H1 (cell line): ENCODE measurements around the gene METAP1D. TPM values are rescaled to one million over a fixed set of nuclear protein-coding genes. Genes with fewer than 3 reads are reported as not detected.

Experiments used
- CTCF ChIA-PET: fragments of 300-600 bp; sonication (Branson Sonifier 250); formaldehyde crosslinking; loops from one replicate; lab custom pipeline; 2021; ENCODE audit not compliant: partially characterized antibody; lab: Charles Lee
- POLR2A ChIA-PET: fragments of 300-600 bp; sonication (Branson Sonifier 250); formaldehyde crosslinking; loops from one replicate; lab custom pipeline; 2021; ENCODE audit warnings: inconsistent platforms; ENCODE audit not compliant: partially characterized antibody; lab: Charles Lee
- DNase-seq, 2 experiments: peaks; one replicate each; pipeline versions ENCODE4 v3.0.0 to v3.0.0-alpha.2; 2010 to 2022; ENCODE audit warnings: low spot score in 2 of 2, low read depth in 1 of 2, mixed read lengths in 1 of 2
- FAIRE-seq: peaks from 2 replicates; lab custom pipeline; 2011; peaks lifted over from hg19 to GRCh38; lab: Jason Lieb, UNC
- H2AFZ ChIP-seq: 2 replicates; pipeline ENCODE4 v1.8.1; 2012; ENCODE audit warnings: low read length, inconsistent platforms
- H2AK5ac ChIP-seq: 2 replicates; pipeline ENCODE4 v1.6.1; 2013; ENCODE audit warnings: low read depth, low read length
- H2BK120ac ChIP-seq: replicated peaks from 2 replicates; pipeline ENCODE3; 2013; ENCODE audit warnings: low read depth, low read length, inconsistent platforms
- H2BK12ac ChIP-seq: 2 replicates; pipeline ENCODE4 v1.6.1; 2013; ENCODE audit warnings: low read depth, low read length
- H2BK15ac ChIP-seq: 2 replicates; pipeline ENCODE4 v1.6.1; 2013; ENCODE audit warnings: low read length
- H2BK20ac ChIP-seq: 2 replicates; pipeline ENCODE4 v1.6.1; 2013; ENCODE audit warnings: low read length
- H2BK5ac ChIP-seq: 2 replicates; pipeline ENCODE4 v1.6.1; 2013; ENCODE audit warnings: low read depth, low read length
- H3K14ac ChIP-seq: 2 replicates; pipeline ENCODE4 v1.6.1; 2013; ENCODE audit warnings: inconsistent platforms; ENCODE audit not compliant: insufficient read length
- H3K18ac ChIP-seq: 2 replicates; pipeline ENCODE4 v1.6.1; 2013; ENCODE audit warnings: low read length; ENCODE audit errors: extremely low read depth
- H3K23ac ChIP-seq: 2 replicates; pipeline ENCODE4 v1.6.1; 2013; ENCODE audit warnings: inconsistent platforms; ENCODE audit not compliant: insufficient read length
- H3K23me2 ChIP-seq: 2 replicates; pipeline ENCODE4 v1.6.1; 2013; ENCODE audit warnings: low read depth, low read length
- H3K27ac ChIP-seq: 2 replicates; pipeline ENCODE4 v1.6.1; 2011; ENCODE audit warnings: low read depth, low read length, inconsistent platforms
- H3K27me3 ChIP-seq, 4 experiments: replicated peaks in 1 of 4; 1 replicate in 1 of 4; 2 replicates in 3 of 4; pipeline versions ENCODE4 v1.6.1 to v1.8.1; 2011 to 2013; ENCODE audit warnings: low read length in 3 of 4, mild to moderate bottlenecking in 3 of 4, inconsistent platforms in 2 of 4, mixed read lengths in 2 of 4, moderate library complexity in 1 of 4; ENCODE audit not compliant: control insufficient read depth in 3 of 4, insufficient read depth in 3 of 4; ENCODE audit errors: extremely low read depth in 1 of 4
- H3K36me3 ChIP-seq, 4 experiments: 2 replicates each; pipeline versions ENCODE4 v1.6.1 to v1.8.1; 2011 to 2013; ENCODE audit warnings: mild to moderate bottlenecking in 4 of 4, low read length in 3 of 4, moderate library complexity in 2 of 4, control low read depth in 1 of 4, inconsistent platforms in 1 of 4; ENCODE audit not compliant: insufficient read depth in 4 of 4, control insufficient read depth in 2 of 4
- H3K4ac ChIP-seq: replicated peaks from 2 replicates; pipeline ENCODE3; 2013; ENCODE audit warnings: low read length, low read depth, mixed read lengths, inconsistent platforms; ENCODE audit not compliant: insufficient read length
- H3K4me1 ChIP-seq, 4 experiments: replicated peaks in 1 of 4; 1 replicate in 1 of 4; 2 replicates in 3 of 4; pipeline versions ENCODE4 v1.6.1 to v1.8.1; 2011 to 2013; ENCODE audit warnings: low read length in 3 of 4, inconsistent platforms in 2 of 4, mixed read lengths in 1 of 4; ENCODE audit not compliant: insufficient read depth in 4 of 4, control insufficient read depth in 3 of 4
- H3K4me2 ChIP-seq, 2 experiments: 2 replicates each; pipeline versions ENCODE4 v1.6.1 to v1.8.1; 2011 to 2013; ENCODE audit warnings: low read depth in 2 of 2, low read length in 2 of 2, control low read depth in 1 of 2, inconsistent platforms in 1 of 2, mild to moderate bottlenecking in 1 of 2; ENCODE audit not compliant: insufficient read depth in 1 of 2
- H3K4me3 ChIP-seq, 4 experiments: fragments of 200-600, 300-600 bp in 1 of 4; sonication (generic), shearing (Covaris generic), sonication (Bioruptor Twin) in 1 of 4; 2 replicates each; pipeline versions ENCODE4 v1.5.1 to v1.8.1; 2011 to 2016; ENCODE audit warnings: low read length in 4 of 4, low read depth in 3 of 4, control low read depth in 2 of 4, inconsistent platforms in 2 of 4, mild to moderate bottlenecking in 2 of 4, mixed read lengths in 1 of 4, moderate library complexity in 1 of 4; ENCODE audit not compliant: insufficient read depth in 2 of 4; ENCODE audit errors: extremely low read depth in 1 of 4
- H3K56ac ChIP-seq: replicated peaks from 2 replicates; pipeline ENCODE3; 2013; ENCODE audit warnings: low read depth, mild to moderate bottlenecking, mixed read lengths, low read length, inconsistent platforms; ENCODE audit not compliant: insufficient read length
- H3K79me1 ChIP-seq: 2 replicates; pipeline ENCODE4 v1.6.1; 2013; ENCODE audit warnings: low read depth, low read length, control low read depth
- H3K79me2 ChIP-seq, 2 experiments: 2 replicates each; pipeline versions ENCODE4 v1.6.1 to v1.8.1; 2012 to 2013; ENCODE audit warnings: low read length in 2 of 2, mild to moderate bottlenecking in 2 of 2, inconsistent platforms in 1 of 2; ENCODE audit not compliant: insufficient read depth in 2 of 2, control insufficient read depth in 1 of 2
- H3K9ac ChIP-seq, 4 experiments: replicated peaks in 1 of 4; 1 replicate in 1 of 4; 2 replicates in 3 of 4; pipeline versions ENCODE4 v1.6.1 to v1.8.1; 2011 to 2013; ENCODE audit warnings: low read depth in 3 of 4, low read length in 3 of 4, control low read depth in 2 of 4, mild to moderate bottlenecking in 2 of 4, moderate library complexity in 2 of 4, inconsistent platforms in 1 of 4; ENCODE audit errors: extremely low read depth in 1 of 4
- H3K9me3 ChIP-seq, 2 experiments: 2 replicates each; pipeline versions ENCODE4 v1.6.1 to v1.8.1; 2012 to 2013; ENCODE audit warnings: mild to moderate bottlenecking in 2 of 2, moderate library complexity in 2 of 2, control low read depth in 1 of 2, inconsistent platforms in 1 of 2, low read depth in 1 of 2, low read length in 1 of 2, mixed read lengths in 1 of 2; ENCODE audit not compliant: insufficient read depth in 2 of 2
- H4K20me1 ChIP-seq, 2 experiments: replicated peaks in 1 of 2; 2 replicates each; pipeline versions ENCODE3 to v1.8.1; 2011 to 2013; ENCODE audit warnings: inconsistent platforms in 2 of 2, low read length in 2 of 2, mild to moderate bottlenecking in 1 of 2; ENCODE audit not compliant: insufficient read depth in 2 of 2, control insufficient read depth in 1 of 2
- H4K5ac ChIP-seq: 2 replicates; pipeline ENCODE4 v1.6.1; 2013; ENCODE audit warnings: low read length, low read depth, mixed read lengths, inconsistent platforms; ENCODE audit not compliant: insufficient read length
- H4K8ac ChIP-seq: 2 replicates; pipeline ENCODE4 v1.8.0; 2013; ENCODE audit warnings: mild to moderate bottlenecking, moderate library complexity, low read length, inconsistent platforms; ENCODE audit not compliant: insufficient read depth; ENCODE audit errors: extremely low read depth
- H4K91ac ChIP-seq: replicated peaks from 2 replicates; pipeline ENCODE3; 2013; ENCODE audit warnings: low read length, mixed read lengths, inconsistent platforms; ENCODE audit not compliant: insufficient read length
- ASH2L ChIP-seq: fragments of 200-600, 300-600 bp; sonication (generic); IDR thresholded peaks from one replicate; pipeline ENCODE4 v1.7.1; 2017; ENCODE audit warnings: low read length
- BACH1 ChIP-seq: IDR thresholded peaks from 2 replicates; pipeline ENCODE4 v1.6.1; 2012; ENCODE audit warnings: low read length, improper control_type of control experiment
- BCL11A ChIP-seq, 2 experiments: IDR thresholded peaks; one replicate each; pipeline ENCODE4 v1.6.1; 2011; ENCODE audit warnings: low read depth in 2 of 2, low read length in 2 of 2, mild to moderate bottlenecking in 2 of 2
- CBX8 ChIP-seq: fragments of 300-800, 300-1000 bp; sonication (generic); IDR thresholded peaks from 2 replicates; pipeline ENCODE4 v1.7.1; 2016; ENCODE audit warnings: low read depth, low read length, borderline replicate concordance
- CTBP2 ChIP-seq: IDR thresholded peaks from 2 replicates; pipeline ENCODE4 v1.7.0; 2011; ENCODE audit warnings: borderline replicate concordance, mild to moderate bottlenecking, moderate library complexity, mixed read lengths, low read length; ENCODE audit not compliant: insufficient read depth, insufficient read length
- GABPA ChIP-seq: IDR thresholded peaks from 2 replicates; pipeline ENCODE4 v1.6.1; 2011; ENCODE audit warnings: mild to moderate bottlenecking, low read length, moderate library complexity, borderline replicate concordance; ENCODE audit not compliant: insufficient read depth
- JUN ChIP-seq: IDR thresholded peaks from 2 replicates; pipeline ENCODE4 v1.6.1; 2011; ENCODE audit warnings: low read depth, mild to moderate bottlenecking, improper control_type of control experiment, low read length
- POLR2A ChIP-seq, 2 experiments: IDR thresholded peaks; 1 replicate in 1 of 2; 2 replicates in 1 of 2; pipeline ENCODE4 v1.6.1; 2011; ENCODE audit warnings: low read depth in 2 of 2, low read length in 2 of 2, mild to moderate bottlenecking in 2 of 2; ENCODE audit errors: control extremely low read depth in 1 of 2
- SP4 ChIP-seq: IDR thresholded peaks from 2 replicates; pipeline ENCODE4 v1.6.1; 2012; ENCODE audit warnings: low read length, inconsistent platforms
- SUZ12 ChIP-seq: fragments of 200-600 bp; sonication (generic); IDR thresholded peaks from 2 replicates; pipeline ENCODE4 v1.6.1; 2012; ENCODE audit warnings: mild to moderate bottlenecking, inconsistent platforms, low read length, moderate library complexity, mixed read lengths
- TAF1 ChIP-seq: IDR thresholded peaks from 2 replicates; pipeline ENCODE4 v1.6.1; 2011; ENCODE audit warnings: mild to moderate bottlenecking, low read depth, low read length
- WGBS, 2 experiments: shearing (Covaris generic) in 1 of 2; methylation state at CpG; one replicate each; pipeline versions ENCODE4 v1.1.6 to v1.1.7; 2013 to 2015; ENCODE audit warnings: low lambda C conversion rate in 2 of 2, mixed read lengths in 2 of 2, inconsistent platforms in 1 of 2, low coverage in 1 of 2, missing lambda C conversion rate in 1 of 2; ENCODE audit not compliant: insufficient replicate concordance in 2 of 2, insufficient coverage in 1 of 2, insufficient read length in 1 of 2; ENCODE audit errors: extremely low coverage in 1 of 2, missing lambda C conversion rate in 1 of 2; 5-methylcytosine and 5-hydroxymethylcytosine counted together
- polyA plus RNA-seq, 7 experiments: library from polyadenylated mRNA; depleted of rRNA in 3 of 7; stranded (reverse) in 5 of 7; unstranded in 2 of 7; fragments of >200 nt in 5 of 7; fragments of 200-250 nt in 2 of 7; gene quantifications; 1 replicate in 5 of 7; 2 replicates in 1 of 7; 4 replicates in 1 of 7; pipeline versions ENCODE4 v1.2.1 to v1.2.3, GENCODE V29; 2011 to 2013; ENCODE audit warnings: missing spikeins in 2 of 7, mixed read lengths in 2 of 7
- total RNA-seq: library from RNA; stranded (reverse); fragmentation: NEBNext Ultra II Directional; extraction: Animal tissue kit (Norgen Biotek cat#: 25700); gene quantifications from 2 replicates; pipeline ENCODE4 v1.2.1, GENCODE V29; 2021
- TF ChIP-seq, protein P1 (sequence below): IDR thresholded peaks from 2 replicates; pipeline ENCODE4 v1.6.1; 2012; ENCODE audit warnings: inconsistent platforms
- TF ChIP-seq, protein P2 (sequence below): IDR thresholded peaks from 2 replicates; pipeline ENCODE4 v1.6.1; 2012; ENCODE audit warnings: inconsistent platforms

The METAP1D gene
- total and polyA plus RNA-seq, 2 of the 8 experiments (the other 6 are each of a cell fraction or from before 2014, with no cell fraction given): 3.9 to 6.2 TPM

DNA sequence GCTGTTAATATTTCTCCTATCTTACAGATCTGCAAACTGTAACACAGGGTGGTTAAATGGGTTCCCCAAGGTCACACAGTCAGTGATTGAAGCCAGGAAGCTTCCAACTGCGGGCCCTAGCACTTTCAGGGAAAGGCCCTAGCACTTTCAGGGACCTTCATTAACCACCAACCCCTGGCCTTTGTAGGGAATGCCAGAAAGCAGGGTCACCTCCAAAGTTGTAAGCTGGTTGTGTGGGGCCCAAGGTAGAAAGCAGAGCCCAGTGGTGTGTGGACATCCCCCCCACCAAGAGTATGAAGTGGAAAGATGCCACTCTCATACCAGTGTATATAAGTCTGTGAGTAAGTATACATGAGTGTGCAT is 98.5 kb downstream of the METAP1D start:
- H3K4ac ChIP-seq: no peak overlapping the region
- CTCF ChIA-PET: interaction anchor here (0.7 to 11.7 kb wide), 4 partner anchors 7 to 17 kb away, joined by 3 to 198 read pairs (median 4); partner anchors contain the start of gene DLX1
- no peak overlapping the region for H3K56ac ChIP-seq
- no peaks in the 10 kb centered on the region for H3K9me3 ChIP-seq
- peak overlapping the region in 1 of 2 experiments; percentile 61; a peak in 1 of 4 replicates for H3K4me2 ChIP-seq
- whole genome bisulfite sequencing, 2 experiments: 0% methylated on average over 1 of the region's 1 CpG; no CpG with 5 or more reads in 1 of the 2 experiments
- no peak overlapping the region for H3K18ac ChIP-seq
- H3K23me2 ChIP-seq: peaks cover 24% of the 10 kb centered on the region; the same call in 1 of the 2 replicates
- H4K91ac ChIP-seq: no peak overlapping the region
- H2AFZ ChIP-seq: no peak overlapping the region
- peak overlapping the region; percentile 91 for H2BK12ac ChIP-seq
- POLR2A ChIA-PET: interaction anchor here (1.1 to 16.0 kb wide), 2 partner anchors 11 to 22 kb away, joined by 4 to 184 read pairs; partner anchors contain the start of gene DLX1
- H3K27me3 ChIP-seq: peaks cover 87 to 100% (median 96%) of the 10 kb centered on the region in 4 experiments
- H2BK20ac ChIP-seq: no peak overlapping the region
- peaks cover 15 to 31% of the 10 kb centered on the region in 2 experiments for H4K20me1 ChIP-seq
- peak overlapping the region; percentile 96; the same call in 1 of the 2 replicates for H2AK5ac ChIP-seq
- H2BK15ac ChIP-seq: no peak overlapping the region
- DNase-seq (peak in 1 of 2 experiments; percentile 51), FAIRE-seq (no peak)
- no peak overlapping the region for H3K27ac ChIP-seq
- H3K9ac ChIP-seq: no peak overlapping the region
- no peak overlapping the region for H4K5ac ChIP-seq
- H4K8ac ChIP-seq: no peak overlapping the region
- H3K79me2 ChIP-seq: no peaks in the 10 kb centered on the region
- no peak overlapping the region for H3K14ac ChIP-seq
- no peak overlapping the region for H2BK5ac ChIP-seq
- no peak overlapping the region for H2BK120ac ChIP-seq
- no peak overlapping the region for H3K23ac ChIP-seq
- H3K4me1 ChIP-seq: peaks cover 6 to 53% (median 28%) of the 10 kb centered on the region in 4 experiments
- H3K36me3 ChIP-seq: peaks cover 0 to 11% (median 0%) of the 10 kb centered on the region in 4 experiments; a peak in 1 of 8 replicates
- TF ChIP-seq TAF1 (no peak), CTBP2 (no peak), GABPA (no peak), BCL11A (IDR thresholded peaks at IDR 0.05; ENCODE audit: low read depth in 2 of 2, low read length in 2 of 2) (no peak), CBX8 (no peak), SUZ12 (no peak), JUN (no peak), SP4 (no peak), POLR2A (IDR thresholded peaks at IDR 0.05; ENCODE audit: control extremely low read depth in 1 of 2, low read depth in 2 of 2, low read length in 2 of 2) (no peak), BACH1 (no peak), ASH2L (no peak)
- TF ChIP-seq, protein P1, sequence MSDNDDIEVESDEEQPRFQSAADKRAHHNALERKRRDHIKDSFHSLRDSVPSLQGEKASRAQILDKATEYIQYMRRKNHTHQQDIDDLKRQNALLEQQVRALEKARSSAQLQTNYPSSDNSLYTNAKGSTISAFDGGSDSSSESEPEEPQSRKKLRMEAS: no peak
- TF ChIP-seq, protein P2, sequence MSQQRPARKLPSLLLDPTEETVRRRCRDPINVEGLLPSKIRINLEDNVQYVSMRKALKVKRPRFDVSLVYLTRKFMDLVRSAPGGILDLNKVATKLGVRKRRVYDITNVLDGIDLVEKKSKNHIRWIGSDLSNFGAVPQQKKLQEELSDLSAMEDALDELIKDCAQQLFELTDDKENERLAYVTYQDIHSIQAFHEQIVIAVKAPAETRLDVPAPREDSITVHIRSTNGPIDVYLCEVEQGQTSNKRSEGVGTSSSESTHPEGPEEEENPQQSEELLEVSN: no peak
- no peak overlapping the region for H3K4me3 ChIP-seq
- H3K79me1 ChIP-seq: no peaks in the 10 kb centered on the region
